SK-N-SH (cell line): Measurements from ENCODE around the gene TRPM1.

Experiments
- YY1 ChIP-seq: IDR thresholded peaks from 2 replicates; pipeline ENCODE4 v1.4.0; 2012; ENCODE audit warnings: low read depth, mild to moderate bottlenecking
- TF ChIP-seq, protein P1 (sequence below): IDR thresholded peaks from 2 replicates; pipeline ENCODE4; 2012

DNA sequence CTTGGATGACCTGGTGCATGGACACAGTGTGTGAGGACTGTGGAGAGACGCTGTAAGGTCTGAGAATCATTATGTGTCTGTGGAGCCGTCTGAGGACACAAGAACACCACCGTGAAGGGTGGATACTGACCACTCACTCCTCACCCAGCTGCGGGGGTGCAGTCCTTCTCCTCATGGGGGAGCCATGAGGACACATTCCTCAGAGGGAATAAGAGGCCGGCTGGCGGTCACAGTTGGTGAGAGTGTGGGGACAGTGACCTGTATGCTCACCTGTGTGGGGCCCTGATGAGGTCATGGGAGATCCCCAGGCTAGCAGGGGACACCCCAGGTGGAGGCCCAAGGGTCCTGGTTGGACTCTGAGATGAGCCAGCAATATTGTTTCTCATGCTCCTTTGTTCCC lies 2.5 kb upstream of the TRPM1 start:
- TF ChIP-seq, protein P1, sequence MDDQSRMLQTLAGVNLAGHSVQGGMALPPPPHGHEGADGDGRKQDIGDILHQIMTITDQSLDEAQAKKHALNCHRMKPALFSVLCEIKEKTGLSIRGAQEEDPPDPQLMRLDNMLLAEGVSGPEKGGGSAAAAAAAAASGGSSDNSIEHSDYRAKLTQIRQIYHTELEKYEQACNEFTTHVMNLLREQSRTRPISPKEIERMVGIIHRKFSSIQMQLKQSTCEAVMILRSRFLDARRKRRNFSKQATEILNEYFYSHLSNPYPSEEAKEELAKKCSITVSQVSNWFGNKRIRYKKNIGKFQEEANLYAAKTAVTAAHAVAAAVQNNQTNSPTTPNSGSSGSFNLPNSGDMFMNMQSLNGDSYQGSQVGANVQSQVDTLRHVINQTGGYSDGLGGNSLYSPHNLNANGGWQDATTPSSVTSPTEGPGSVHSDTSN: no peak
- no peak for TF ChIP-seq YY1
